ENCODE results near the gene ALDH1L1.

ALDH1L1 gene

DNA sequence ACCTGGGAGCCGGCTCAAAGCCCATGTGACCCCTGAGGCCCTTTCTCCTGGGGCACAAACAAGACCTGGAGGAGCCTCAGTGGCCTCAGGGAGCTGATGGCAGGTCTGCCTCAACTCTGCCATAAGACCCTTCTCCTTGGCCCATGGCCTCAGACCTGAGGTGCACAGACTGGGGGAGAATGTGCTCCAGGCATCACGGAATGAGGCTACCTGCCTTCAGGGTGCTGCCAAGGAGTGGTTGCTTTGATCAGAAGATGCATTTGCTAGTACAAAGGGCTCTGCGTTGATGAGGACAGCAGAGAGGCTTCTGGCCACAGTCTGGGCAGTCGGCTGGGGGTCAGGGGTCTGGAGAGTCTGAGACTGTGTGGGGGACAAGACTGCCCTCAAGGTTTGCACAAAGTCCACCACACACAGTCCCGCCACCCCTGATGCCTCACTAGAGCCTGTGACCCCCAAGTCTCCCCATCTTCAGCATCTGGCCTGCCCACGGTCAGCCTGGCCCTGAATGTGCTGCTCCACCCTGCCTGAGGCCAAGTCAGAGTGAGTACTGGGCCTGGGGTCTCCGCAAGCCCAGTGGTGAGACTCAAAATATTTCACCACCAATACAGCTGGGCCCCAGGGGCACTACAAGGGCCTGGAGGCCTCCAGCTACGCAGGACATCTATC is 26.6 kb downstream of the ALDH1L1 start:
- DNase-seq: no peak

DNA sequence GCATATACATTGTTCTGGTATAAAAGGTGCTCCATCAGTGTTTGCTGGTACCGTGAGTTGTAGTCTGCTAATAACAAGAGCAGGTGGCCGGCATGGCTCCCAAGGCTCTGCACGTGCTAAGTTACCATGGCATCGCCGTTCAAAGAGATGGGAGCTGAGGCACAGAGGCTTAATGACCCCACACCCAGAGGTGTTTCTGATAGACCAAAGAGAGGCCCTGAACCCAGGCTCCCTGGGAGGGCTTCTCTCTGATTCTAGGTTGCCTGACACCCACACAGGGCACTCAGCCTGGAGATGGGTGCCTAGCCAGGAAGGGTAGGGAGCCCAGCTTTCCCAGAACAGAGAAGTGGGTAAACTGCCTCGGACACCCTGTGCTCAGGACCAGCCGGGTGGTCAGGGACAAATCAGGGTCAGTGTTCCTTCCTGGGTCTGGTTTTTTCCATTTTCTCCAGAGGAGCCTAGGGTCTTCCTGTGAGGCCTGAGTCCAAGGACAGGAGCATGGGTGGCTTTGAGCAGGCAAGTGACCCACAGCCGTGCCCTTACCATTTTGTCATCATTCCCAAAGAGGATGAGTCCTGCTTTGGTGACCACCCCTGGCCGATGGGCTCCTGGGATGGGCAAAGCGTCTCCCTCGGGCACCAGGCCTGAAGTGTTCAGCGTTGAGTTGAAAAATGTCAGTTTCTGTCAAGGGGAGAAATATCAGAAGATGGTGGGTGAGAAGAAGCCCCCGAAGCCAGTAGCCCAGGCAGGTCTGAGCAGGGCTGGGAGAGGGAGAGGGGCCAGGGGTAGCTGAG is 27.3 kb downstream of the ALDH1L1 start:
- DNase-seq: no peak

DNA sequence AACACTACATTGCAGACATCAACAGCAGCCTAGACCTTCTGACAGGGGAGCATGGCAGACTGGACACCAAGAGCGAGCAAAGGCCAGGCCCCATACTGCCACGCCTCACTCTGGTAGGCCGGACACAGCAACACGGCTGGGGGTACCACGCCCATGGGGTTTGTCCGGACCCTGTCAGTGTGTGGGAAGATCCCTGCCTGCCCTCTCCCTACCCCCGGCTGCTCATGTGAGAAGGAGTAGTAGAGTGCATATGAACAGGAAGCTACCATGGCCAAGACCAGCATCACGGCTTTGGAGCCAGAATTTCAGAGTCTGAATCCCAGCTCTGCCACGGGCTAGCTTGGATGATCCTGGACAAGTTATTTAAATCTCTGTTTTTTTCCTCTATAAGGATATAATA is 27.9 kb downstream of the ALDH1L1 start:
- DNase-seq: no peak

DNA sequence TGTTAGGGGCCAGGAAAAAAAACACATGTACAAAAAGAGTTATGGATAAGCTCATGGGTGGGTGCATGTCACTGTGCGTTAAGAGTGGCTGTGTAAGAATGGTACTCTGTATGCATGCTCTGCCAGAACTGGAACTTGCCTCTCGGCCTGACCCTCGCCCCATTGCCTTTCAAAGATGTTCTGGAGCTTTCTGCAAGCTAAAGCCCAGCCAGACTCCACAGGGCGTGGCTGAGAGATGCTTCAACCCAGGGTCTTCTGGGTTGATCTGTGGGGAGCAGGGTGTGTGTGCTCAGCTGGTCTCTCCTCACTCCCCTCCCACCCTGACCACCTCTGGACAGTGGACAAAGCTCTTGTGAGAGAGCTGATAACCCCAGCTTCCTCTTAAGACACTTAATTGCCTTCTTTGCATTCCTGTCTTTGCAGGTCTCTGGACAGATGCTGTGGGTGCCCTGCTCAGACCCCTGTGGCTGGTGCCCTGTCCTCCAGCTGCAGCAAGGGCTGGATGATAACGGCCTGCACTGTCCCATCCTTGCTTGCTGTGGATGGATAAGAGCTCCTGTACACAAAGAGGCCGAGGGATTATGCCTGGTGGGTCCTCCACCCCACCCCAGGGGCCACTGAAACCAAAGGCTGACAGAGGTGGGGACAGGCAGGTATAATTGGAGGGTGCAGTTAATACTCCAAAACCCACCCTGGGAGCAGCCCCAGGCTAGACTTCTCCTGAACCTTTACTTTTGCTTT is 28.7 kb downstream of the ALDH1L1 start:
- DNase-seq: no peak

DNA sequence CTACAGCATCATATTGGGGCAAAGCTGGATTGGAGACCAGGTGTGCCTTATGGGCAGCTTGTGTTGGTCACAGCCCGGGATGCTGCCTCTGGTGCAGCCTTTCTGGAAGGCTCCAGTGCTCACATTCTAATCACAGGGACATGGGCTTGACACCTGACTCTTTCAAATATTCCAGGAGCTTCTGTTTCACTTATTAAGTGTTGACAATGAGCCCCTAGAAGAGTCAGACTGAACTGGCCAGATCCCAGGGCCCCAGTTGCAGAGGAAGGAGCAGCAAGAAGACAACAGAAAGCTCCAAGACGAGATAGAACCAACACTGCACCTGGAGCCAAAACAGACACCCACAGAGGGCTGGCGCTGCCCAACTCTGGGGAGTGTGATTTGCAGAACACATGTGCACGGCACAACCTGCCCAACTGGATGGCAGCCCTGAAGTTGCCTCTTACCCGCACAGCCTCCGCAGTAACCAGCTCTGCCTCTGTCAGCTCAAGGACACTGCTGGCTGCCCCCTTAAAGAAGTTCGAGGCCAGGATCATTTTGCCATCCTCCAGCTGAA is 30.3 kb downstream of the ALDH1L1 start:
- DNase-seq: no peak

DNA sequence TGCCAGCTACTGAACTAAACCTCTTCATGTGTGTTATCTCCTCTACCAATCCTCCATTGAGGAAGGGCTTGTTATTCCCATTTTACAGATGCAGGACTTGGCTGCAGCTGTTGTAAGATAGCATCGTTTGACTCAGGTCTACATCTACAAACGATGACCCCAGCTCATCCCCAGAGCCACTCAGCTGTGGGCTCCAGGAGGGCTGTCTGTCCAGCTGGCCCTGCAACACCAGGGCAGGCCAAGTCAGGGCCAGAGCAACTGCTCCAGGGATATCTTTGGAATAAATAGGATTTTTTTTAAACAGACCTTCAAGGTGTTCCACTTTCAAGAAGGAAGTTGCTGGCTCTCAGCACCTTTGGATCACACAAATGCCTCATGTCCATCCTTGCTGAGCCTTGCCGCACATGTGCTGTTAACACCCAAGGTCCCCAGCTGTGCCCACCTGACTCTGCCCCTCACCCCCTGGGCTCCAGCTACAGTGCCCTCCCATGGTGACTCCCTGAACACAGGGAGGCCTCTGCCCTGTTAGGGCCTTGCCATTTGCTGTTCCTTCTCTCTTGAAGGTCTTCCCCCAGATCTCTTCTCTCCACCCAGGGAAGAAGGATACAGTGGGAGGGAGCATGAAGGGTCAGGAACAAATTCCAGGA is 31.0 kb downstream of the ALDH1L1 start:
- no peak for DNase-seq

DNA sequence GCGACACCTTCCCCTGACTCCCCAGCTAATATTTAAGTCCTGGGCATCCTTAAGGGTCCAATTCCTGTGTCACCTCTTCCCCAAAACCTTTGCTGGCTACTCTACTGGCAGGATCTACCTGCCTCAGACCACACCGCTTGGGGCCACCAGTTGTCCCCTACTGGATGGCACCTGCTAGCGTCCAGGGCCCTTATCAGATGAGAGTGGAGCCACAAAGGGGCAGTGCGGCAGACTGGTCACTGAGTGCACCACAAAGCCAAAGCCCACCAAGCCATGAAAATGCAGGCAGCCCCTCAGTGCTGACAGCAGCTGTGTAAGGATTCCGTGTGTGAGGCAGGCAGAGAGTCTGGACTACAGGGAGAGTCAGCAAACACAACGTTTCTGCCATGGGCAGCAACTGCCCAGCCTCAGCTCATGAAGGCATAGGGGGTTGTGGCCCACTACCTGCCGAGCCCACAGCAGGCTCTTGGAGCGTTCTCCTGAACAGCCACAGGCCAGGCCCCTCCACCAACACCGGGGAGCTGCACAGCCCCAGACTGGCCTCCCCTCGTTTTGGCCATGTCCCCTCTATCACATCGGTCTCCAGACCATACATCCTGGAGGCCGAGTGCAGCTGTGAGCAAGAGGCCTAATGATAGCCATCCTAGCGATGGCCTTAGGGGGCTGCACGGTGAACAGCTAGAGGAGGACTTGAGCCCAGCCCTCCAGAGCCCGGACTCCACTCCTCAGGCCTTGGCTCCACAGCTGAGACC is 32.3 kb downstream of the ALDH1L1 start:
- DNase-seq: no peak

DNA sequence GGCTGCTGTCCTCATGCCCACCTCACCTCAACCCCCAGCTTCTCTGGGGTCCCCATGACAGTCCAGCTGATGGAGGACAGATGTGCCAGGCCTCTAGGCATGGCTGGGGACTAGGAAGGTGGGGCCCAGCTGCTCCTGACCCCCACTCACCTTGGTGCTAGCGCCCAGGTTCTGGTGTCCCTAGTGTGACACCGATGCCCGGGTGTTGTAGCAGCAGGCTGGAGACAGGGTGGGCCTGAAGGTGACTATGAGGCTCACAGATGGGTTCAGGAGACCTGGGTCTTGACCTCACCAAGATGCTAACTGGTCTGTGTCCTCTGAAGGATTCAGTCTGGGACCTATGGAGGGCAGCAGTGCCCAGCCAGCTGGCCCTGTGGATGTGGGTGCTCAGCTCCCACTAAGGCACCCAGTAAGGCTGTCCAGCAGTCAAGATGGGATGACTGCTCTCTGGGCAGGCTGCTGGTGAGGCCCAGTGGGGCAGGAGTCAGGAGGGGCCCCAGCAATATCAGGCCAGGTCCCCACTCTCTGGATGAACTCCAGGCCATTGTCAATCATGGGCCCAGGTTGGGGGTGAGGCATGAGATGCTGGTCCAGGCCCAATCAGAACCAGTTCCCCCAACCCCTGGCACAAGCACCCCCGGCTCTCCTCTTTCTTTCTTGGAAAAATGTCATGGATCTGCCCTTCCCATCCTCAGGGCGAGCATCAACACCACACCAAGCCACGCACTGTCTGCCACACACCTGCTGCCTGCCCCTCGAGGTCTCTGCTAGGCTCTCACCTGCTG is 33.0 kb downstream of the ALDH1L1 start:
- DNase-seq: no peak

DNA sequence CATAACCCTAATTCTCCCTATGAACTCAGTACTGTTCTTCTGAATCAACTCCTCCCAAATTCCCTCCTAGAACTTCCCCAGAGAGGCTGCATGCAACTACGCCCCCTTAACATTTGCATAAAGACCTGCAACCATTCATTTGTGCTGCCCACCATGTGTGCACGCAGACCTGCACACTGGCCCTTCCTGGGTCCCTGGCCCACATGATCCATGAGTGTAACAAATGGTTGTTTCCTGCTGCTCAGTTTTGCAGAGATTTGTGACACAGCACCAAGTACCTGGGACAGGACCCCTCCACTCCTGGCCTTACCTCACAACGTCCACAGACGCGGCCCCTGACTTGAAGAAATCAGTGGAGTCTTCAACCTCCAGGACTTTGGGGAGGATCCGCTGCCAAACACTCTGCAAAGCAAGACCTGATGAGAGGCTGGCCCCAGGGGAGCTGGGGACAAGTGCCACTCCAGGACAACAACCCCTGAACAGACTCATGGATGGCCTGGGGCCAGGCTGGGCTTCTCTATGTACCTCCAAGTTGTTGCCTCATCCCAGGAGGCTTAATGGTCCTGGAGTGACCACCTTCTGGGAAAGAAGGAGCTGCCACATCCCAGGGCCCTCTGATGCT is 33.8 kb downstream of the ALDH1L1 start:
- no peak for DNase-seq

DNA sequence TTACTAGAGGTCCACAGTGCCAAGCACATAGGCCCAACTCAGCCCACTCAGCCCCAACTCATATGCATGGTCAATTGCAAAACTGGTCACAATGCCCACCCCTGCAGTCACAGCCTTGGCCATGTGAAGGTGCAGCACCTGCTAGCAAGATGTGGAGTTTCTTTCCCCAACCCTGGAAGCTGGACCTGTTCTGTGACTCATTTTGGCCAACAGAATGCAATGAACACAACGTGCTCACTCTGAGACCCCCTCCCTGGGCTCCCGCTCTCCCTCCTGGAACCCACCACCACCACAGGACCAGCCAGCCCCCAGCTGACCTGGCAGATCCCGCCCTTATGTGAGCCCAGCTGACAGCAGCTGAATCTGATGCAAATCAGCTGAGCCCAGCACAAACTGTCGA is 34.4 kb downstream of the ALDH1L1 start:
- no peak for DNase-seq

DNA sequence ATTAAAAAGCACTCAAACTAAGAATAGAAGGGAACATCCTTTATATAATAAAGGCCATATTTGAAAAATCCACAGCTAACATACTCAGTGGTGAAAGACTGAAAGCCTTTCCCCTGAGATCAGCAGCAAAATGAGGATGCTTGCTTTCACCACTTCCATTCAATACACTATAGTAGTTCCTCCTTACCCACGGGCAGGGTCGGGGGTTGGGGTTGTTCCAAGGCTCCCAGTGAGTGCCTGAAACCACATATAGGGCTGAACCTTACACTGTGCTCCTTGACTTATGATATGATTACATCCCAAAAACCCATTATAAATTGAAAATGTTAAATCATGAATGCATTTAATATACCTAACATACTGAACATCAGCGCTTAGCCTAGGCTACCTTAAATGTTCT is 37.7 kb downstream of the ALDH1L1 start:
- no peak for DNase-seq

DNA sequence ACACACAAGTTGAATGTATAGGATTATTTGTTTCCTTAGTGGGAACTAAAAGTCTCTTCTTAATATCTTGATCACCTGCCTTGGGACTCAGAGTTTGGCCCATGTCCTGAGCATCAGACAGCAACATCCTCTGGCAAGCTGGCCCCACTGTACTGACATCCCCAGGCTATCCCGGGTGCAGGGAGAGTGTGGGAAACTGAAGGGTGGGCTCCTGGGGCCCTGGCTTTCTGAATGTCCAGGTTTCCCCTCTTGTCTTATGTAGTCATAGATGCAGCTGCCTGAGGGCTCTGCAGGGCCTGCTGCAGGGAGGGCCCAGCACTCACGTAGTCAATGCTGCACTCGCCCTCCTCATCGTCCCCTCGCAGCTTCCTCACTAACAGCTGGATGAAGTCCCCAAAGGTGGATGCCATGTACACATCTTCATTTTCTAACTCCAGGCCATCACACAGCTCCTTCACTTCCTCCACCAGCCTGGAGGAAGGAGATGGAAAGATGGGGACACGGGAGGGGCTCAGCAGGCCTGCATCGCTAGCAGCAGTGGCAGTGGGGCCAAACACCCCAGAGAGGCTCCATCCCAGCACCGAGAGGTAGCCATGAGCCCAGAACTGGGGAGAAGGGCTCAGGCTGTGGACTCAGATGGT is 42.8 kb downstream of the ALDH1L1 start:
- DNase-seq: no peak

DNA sequence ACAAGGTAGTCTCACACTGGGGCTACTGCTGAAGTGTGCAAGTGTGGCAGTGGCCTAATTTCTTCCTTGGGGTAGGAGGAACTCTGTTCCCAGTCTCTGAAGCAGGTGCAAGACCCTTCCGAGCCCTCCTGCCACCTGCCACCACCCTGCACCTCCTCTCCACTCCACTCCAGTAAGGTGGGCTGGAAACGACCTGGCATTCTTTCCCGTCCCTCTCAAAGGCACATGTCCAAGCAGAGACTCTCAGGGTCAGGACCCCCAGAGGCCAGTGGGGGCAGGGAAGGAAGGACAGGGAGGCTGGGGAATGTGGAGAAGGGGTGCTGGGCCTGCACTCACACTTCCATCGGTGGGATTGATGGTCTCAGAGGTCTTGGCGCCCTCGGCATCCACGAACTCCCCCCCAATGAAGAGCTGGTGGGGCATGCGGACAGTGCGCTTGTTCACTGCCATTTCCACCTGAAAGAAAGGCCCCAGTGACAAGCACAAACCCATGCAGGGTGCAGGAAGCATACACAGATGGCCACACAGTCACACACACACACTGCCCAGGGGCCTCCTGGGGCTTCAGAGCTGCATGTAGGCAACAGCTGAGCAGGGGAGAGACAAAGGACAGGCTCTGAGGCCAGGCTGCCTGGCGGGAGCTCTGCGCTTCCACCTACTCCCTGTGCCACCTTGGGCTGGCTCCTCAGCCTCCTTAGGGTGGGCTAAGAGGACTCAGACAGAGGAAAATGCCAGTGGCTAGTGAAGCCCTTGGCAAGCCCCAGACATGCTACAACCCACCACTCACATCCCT is 43.8 kb downstream of the ALDH1L1 start:
- no peak for DNase-seq

DNA sequence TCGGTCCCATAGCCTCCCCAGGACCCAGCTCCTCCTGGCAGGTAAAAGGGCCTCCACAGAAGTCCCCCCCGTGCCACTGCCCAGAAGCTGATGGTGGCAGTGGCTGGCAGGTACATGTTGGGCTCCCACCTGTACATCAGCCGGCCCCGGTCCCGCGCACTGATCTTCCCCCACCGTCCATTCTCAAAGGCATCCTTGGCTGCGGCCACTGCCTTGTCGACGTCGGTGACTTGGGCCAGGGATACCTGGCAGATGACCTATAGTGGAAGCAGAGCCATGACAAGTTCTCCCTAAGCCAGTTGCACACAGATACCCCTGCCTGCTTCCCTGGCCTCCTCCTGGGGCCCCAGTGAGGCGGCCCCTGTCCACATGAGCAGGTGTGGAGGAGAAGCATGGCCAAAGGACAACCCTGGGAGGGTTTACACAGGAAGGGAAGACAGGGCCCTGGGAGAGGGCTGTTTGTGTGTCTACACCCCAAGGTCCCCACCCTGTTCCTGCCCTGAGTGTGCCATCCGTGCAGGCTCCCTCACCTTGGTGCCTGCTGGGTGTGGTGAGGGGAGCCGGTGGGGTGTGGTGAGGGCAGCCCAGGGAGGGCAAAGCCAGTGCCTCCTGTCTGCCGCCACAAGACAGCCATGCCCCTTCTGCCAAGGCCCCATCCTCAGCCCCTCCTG is 44.8 kb downstream of the ALDH1L1 start:
- no peak for DNase-seq

DNA sequence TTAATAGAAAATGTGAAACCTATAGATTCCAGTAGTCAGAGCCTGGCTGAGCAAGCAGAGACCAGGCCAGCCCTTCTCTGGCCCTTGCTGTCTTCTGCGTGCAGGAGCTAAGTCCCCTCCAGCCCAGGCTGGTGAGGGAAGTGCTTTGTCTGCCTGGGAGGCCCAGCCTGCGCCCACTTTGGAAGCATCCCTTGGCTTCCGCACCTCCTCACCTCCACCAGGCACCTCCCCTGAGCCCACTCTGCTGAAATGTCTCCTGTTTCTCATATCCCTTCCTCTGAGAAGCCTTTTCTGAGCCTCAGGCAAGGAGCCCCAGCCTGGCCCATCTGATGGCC is 45.3 kb downstream of the ALDH1L1 start:
- DNase-seq: no peak

DNA sequence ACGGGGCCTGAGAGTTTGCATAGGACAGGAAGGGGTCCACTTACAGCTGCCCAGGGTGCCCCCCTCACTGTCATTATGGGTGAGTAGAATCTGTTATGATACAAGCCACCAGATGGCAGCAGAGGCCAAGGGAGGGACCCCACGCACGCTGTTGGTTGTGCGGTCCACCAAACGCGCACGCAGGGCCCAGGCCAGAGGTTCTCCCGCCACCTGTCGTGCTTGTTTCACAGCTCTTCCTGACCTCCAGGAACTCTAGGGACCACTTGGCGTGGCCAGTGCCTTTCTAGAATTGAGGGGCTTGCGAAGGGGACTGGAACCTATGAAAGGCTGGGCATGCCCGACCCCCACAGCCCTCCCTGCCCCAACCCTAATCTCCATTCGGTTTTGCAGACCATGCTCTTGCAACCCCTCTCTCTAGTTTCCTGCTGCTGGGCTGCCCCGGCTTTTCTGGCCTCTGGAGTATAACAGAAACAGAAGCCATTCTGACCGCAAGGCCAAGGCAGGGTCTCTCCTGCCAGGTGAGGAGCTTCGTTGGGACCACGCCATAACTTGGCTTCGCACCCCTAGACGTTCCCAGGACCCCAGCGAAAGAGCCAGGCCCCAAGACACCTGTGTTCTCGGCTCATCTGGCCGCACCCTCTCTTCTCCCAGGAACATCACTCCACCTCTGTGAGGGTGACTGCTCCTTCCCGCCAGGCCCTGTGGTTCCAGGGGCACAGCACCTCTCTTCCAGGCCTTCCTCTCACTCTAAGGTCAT is 46.0 kb downstream of the ALDH1L1 start:
- DNase-seq: peak; percentile 67

DNA sequence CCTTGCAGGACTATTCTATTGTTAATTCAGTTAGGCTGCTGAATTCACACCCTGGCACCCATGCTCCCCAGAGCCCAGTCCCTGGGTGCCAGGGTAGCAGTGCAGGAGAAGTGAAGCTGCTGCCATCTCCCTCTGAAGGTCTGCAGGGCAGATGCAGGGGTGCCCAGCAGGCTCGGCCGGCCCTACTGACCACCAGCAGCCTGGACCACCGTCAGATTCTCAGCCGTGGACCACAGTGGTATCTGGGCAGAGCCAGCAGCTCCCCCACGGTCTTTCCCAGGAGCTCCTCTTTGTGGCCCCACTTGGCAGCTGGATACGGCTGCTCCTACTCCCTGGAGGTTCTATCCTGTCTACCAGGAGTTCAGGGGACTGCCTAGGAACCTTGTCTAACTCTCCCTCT is 46.8 kb downstream of the ALDH1L1 start:
- DNase-seq: no peak

DNA sequence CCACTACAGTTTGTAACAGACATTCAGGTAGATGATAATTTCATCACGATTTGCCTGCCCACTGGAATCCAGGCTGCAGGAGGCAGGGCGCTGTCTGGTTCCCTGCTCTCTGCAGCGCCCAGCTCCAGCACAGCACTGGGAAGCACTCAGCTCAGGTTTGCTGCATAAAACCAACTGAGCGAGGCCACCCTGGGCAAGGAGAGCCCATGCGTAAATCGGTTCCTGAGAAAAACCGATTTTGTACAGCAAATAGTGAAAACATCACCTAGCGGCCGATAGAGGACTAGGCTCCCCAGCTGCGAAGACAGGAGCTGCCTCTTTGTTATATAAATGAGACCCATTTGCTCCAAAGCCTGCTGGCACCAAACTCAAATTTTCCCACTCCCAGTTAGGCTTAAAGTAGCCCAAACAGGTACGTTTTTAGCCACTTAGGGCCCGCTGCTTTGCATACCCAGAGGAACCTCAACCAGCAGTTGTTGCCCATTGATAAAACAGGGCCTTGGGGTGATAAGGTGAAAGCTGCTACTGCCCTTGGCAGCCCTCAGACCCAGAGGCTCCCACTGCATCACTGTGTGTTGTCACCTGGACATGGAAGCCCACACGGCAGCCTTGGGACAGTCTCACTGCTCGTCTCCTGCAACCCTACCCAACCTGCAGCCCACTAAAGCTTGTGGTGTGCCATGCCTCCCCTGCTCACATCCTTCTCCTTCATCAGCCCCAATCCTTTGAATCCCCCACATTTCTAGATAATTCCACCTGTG is 47.5 kb downstream of the ALDH1L1 start:
- DNase-seq: no peak

All from stimulated activated CD4-positive, alpha-beta T cell treated with anti-CD3 and anti-CD28 coated beads, Interleukin-15, amount 100 ng/mL, for 24 hours (primary cell).